ENCODE data around the gene PUM1.

The PUM1 gene

DNA sequence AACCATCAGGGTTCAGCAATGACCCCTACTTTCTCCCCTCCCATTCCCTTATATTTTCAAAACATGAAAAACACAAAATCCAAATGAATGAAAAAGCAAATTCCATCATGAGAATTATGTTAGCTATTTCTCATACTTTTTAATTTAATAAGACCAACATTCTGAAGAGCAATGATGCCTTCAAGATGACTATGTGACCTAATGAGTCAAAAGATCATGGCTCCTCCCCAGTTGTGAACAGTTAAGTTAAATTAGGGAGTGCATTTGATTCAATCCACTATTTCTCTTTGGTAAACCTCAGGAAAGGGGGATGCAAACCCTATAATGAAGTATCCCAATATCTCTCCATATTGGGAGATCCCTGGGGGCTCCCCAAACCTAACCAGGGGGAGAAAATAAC is 36.5 kb downstream of the PUM1 start:
- DNase-seq (ENCODE audit: low spot score) = no peak

DNA sequence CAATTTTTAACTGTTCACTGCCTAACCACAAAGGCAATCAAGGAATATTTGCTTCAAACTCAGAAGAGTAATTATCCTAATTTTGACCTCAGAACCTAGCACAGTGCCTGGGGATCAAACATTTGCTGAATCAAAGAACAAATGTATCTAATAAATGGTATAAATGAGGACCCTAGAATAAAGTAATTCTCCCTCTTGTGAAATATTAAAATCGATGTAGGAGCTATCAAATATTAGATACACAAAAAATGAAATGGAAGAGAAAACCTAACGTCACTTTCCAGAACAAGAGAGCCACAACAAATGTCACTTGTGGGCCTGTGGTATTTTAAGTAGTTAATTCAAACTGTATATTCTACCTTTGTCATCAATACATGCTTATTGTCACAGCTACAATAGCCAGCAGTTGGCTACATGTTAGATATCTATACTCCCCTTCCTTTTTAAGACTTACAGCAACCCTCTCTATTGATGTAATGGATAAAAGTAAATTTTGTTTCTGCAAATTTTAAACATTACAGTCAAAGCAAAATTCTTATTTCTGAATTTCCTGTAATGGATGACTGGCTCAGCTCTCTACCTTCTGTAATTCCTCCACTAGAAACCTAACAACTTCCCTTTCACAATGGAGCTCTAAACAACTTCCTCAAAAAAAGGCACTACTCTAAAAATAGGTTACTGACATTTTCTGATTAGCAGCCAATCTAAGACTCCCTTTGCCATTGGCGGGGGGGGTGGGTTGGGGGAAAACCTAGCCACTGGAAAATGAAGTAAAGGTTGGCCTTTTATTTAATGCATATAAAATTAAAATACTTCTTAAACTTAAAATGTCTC is 37.6 kb downstream of the PUM1 start:
- DNase-seq (ENCODE audit: low spot score) = no peak

DNA sequence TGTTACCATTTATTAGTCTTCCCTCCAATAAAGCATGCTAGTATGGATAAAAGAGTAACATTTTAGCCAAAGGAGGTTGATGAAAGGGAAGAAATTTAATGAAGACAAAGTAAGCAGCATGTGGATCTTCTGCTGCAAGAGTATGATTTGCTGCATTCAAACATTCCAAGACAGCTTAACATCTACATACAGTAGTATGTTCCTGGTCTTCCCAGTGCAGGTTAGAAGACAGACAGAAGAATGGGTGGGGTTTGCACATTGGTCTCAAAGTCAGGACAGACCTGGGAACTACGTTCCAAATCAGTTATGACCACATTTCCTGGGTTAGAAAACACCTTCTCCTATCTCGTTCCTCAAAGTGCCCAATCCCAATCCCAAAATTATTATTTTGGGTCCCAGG is 43.3 kb downstream of the PUM1 start:
- DNase-seq (ENCODE audit: low spot score) = no peak

DNA sequence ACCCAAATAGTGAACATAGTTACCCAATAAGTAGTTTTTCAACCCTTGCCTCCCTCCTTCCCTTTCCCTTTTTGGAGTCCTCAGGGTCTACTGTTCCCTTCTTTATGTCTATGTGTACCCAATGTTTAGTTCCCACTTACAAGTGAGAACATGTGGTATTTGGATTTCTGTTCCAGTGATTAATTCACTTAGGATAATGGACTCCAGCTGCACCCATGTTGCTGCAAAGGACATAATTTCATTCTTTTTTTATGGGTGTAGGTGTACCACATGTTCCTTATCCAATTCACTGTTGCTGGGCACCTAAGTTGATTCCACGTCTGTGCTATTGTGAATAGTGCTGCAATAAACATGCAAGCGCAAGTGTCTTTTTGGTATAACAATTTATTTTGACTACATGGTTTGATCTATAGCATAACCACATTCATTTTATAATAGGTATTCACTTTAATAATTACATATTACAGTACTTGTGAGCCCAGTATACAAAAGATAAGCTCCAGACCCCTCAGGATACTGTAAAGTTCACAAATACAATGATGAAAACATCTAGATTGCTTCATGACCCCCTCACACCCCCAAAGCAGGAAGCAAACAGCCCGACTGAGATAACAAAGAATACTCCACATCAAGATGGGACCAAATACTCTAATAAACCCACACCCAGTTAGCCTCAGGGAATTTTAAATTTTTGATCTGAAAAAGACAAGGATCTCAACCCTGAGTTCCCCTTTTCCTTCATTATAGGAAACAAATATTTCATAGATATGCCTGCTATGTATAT is 45.3 kb downstream of the PUM1 start:
- no peak for DNase-seq (ENCODE audit: low spot score)

DNA sequence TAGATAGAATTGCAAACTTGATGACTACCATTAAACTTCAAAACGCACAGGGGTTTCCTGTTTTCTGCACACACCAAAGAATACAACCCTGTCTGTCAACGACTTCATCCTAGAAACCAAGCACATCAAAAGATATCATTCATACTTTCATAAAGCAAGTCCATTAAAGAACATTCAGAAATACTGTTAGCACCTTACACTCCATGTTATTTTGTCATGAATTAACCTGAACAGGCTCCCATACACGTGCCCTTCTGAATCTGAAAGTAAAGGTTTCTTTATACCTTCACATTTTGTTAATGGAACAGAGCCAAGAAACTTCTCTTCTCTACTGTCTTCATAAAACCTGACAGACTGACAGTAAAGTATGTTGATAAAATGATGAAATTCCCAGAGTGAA is 46.1 kb downstream of the PUM1 start:
- no peak for DNase-seq (ENCODE audit: low spot score)

DNA sequence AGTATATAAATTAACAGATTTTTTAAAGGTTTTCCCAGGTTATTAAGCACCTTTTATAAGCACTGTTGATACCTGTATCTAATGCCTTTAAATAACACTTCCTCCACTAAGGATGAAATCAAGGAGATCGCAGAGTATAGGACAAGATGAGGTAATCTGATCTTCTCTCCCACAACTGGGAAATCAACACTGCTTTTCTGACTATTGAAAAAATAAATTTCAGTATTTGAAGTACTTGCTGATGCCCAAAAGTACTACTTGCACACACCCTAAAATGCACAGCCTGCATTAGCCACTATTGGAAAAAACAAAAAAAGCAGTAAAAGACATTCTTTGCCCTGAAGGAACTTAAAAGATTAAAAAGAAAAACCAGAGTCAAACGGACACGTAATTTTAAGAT is 48.6 kb downstream of the PUM1 start:
- no peak for DNase-seq (ENCODE audit: low spot score)

DNA sequence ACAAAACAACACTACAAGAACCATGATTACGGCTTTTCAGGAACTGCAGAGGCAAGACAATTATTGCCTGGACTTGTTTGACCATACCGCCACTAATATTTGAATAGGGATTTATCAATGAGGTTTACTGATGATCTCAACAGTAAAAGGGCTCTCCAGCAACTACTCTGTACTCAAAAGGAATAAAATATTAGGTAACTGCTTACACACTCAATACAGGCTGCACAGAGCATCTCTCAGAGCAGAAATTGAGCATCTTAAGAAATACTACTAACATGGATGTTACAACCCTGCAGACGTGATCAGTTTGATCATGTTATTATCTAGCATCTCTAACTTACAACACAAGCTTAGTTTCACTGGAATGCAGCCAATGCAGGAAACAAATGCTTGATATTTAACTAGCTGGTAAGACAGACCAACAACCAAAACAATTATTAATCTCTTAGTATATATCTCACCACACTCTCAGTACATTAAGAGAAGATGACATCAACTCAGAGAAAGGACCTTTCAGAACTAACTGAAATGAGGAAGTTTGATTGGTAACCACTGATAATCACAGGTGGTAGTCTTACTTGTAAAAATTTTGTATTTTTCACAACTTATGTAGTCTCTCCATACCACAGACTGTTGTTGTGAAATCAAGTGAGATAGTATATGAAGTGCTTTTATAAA is 52.2 kb downstream of the PUM1 start:
- no peak for DNase-seq (ENCODE audit: low spot score)

DNA sequence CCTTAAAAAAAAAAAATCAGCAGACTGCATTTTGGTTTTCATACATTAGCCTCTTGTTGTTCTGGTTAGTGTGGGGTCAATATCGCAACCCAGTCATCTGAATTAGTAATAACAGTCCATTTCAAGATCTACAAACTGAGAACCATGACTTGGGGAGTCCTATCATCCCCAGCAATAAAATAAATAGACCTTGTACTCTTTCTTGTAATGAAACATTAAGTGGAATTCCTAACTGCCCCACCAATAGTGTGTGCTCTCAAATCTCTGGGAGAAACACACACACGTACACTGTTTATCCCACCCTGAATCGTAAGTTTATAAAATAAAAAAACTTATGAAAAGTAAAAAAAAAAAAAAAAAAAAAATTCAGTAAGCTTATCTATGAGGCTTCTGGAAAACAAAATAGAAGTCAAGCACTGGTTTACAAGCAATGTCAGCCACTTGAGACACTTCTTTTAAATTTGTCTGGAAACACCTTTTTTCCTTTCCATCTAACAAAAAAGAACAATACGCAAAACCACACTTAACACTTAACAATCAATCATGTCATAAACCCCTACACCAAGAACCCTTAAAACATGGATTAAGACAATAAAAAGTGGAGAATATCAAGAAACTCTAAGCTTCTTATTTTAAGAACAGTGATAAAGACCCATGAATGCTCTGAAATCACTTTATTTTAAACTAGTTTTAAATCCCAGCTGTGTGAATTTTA is 53.1 kb downstream of the PUM1 start:
- no peak for DNase-seq (ENCODE audit: low spot score)

DNA sequence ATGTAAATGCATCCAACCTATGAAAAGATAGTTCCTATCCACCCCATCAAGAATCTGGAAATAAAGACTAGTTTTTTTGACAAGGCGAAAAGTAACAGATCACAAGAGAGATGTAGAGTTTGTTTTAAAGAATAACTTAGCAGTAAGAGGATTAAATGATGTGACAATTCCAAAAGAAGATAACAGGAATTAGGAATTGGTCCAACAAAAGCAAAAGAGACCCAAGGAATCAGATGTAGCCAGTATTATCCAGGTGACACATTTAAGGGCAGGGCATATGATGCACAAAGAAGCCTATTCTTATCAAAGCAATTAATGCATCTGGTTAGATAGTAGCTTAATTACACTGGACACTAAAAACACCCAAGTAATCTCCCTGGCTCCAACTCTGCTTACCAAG is 53.8 kb downstream of the PUM1 start:
- DNase-seq (ENCODE audit: low spot score) = no peak

DNA sequence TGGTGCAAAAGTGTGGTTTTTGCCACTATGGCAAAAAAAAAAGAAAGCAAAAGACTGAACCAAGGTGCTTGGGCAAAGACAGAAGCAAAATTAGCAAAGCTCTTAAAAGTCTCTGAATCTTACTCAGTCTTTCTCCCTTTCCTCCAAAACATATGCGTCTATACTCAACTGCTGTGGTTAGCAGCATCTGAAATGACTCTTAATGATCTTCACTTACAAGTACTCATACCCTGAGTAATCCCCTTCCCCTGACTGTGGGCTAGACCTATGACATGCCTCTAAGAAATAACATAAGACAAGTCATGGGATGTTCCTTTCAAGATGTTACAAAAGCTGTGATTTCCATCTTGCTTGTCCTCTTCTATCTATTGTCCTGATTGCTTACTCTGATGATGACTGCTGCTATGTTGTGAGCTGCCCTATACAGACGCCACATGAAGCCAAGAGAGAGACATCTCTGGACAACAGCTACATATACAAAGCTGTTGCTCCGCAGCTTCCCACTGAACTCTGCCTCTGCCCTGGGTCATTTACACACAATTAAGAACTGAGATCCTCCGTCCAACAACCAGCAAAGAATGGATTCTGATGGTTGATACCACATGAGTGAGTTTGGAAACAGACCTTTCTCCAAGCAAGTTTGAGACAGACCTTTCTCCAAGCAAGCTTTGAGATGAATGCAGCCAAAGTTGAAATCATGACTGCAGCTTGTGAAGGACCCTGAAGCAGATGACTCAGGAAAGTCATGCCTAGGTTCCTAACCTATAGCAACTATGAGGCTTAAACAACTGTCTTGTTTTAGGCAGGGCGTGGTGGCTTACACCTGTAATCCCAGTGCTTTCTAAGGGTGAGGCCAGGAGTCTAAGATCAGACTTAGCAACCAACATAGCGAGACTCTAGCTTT is 55.2 kb downstream of the PUM1 start:
- no peak for DNase-seq (ENCODE audit: low spot score)

DNA sequence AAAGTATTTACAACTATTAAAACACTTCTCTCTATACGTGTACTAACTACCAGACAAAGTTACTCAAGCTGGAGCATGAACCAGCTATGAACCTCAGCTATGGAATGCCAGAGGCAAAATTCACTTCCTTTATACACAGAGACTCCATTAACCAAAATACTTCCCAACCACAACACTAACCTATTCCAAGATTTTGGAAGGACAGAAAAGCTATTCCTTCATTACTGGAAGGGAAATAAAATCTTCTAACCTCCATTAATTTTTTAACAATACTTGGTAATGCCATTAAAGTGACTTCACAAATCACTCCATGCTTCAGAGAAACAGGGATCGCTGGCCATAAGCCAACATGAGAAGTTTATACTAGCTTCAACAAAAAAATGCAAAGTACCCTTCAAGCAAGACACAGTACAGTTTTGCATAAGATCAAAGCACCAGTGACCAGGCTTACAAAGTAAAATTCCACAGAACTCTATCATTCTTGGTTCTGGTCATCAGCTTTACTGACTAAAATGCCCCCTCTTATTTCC is 58.0 kb downstream of the PUM1 start:
- no peak for DNase-seq (ENCODE audit: low spot score)

DNA sequence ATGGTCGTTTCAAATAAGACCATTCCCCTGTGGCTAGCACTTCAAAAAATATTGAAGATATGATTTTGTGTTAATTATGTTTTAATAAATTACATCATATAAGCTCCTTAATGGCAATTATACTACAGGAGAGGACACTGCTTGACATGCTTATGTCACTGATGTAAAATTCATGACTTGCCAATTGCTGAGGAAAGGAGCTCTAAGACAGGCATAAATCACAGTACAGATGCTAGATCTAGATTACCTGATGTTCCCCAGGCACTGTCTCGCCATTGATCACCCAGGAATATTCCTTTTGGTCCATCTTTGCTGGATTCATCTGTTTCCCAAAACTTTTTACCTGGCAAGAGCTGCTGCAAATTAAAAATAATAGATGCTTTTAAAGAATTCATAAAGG is 58.8 kb downstream of the PUM1 start:
- DNase-seq (ENCODE audit: low spot score) = no peak

DNA sequence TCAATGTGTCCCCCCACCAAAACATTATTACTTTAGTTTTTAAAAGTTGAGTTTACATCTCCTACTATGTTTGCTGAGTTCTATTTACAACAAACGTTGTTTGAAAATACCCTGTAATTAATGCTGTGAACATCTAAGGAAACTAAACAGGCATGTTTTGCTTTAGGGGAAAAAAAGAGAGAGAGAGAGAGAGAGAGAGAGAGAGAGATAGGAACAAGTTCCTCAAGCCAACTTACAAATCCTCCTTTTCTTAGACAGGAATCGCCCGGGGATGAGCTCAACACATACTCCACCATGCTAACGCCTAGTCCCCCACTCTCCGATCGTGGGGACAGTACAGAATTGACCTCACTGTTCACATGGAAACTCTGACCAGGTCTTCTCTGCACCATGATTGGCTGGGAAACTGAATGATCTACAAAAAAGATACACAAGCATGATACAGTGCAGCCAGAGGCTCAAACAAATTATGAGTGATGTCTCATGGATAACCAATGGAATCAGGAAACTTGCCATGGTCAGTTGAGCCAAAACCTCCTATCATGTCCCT is 59.8 kb downstream of the PUM1 start:
- no peak for DNase-seq (ENCODE audit: low spot score)

DNA sequence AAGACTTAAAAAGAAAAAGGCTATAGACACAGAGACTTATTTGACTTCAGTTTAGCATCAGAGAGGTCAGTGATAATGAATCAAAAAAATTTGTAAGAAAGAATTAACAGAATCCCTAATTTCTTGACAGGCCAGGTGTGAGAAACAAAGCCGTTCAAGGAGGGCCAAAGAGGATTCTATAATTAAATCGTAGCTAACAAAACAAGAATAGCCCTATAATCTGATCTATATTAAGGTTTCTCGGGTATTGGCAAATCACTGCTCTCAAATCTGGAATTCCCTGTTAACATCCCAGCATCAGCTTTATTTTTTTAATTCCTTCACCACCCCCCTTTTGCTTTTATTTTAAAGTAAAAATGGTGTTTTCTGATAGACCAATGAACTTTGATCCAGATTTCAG is 60.3 kb downstream of the PUM1 start:
- DNase-seq (ENCODE audit: low spot score) = no peak

DNA sequence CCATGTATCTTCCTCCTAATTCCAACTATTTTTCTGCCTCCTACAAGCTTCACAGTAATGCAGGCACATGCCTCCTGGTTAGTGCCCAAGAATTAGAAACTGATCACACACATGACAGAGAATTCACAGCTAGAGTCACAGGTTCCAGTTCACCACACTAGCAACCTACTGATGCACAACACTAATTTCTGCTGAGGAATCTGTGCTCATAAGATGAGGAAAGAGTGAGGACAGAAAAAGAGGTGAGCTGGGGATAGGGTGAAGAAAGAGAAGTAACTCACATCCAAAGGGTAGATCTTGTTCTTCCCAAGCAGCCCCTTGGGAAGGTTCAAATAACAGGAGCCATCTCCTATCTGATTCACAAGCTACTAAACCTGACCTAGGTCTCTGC is 61.3 kb downstream of the PUM1 start:
- DNase-seq (ENCODE audit: low spot score) = no peak

DNA sequence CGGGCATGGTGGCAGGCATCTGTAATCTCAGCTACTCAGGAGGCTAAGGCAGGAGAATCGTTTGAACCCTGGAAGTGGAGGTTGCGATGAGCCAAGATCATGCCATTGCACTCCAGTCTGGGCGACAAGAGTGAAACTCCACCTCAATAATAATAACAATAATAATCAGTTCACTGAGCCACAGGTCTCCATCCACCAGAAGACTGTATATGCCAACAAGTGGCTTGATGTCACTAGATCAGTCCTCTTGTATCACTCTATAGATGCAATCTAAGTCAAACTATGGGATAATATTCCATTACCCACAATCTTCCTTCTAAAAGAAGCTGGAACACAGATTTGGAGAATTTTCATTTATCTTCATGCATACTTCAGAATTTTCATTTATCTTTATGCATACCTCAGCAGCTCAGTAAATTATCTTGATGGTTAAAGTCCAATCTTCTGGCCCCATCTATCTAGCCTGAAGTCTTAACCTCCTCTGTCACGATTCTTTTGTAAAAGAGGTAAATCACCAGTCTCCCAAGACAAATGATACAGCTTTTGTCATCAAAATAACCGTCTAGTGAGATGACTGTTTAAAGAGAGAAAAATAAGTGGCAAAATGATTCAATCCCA is 61.8 kb downstream of the PUM1 start:
- no peak for DNase-seq (ENCODE audit: low spot score)

DNA sequence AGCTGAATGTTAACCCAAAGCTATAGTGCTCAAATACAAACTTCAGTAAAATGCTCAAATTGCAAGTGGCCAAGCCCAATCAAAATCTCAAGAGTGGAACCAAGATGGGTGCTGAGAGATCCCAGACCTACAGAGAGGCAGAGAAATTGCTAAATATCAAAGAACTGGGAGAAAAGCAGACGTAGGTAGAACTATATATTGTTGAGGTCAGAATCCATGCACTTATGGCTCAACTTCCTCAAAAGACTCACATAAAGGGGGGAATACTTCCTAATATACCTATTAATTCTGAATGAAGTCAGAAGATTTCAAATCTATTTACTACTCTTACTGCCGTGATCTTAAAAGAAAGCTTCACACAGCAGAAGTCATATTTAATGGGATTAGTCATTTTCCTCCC is 65.2 kb downstream of the PUM1 start:
- no peak for DNase-seq (ENCODE audit: low spot score)

DNA sequence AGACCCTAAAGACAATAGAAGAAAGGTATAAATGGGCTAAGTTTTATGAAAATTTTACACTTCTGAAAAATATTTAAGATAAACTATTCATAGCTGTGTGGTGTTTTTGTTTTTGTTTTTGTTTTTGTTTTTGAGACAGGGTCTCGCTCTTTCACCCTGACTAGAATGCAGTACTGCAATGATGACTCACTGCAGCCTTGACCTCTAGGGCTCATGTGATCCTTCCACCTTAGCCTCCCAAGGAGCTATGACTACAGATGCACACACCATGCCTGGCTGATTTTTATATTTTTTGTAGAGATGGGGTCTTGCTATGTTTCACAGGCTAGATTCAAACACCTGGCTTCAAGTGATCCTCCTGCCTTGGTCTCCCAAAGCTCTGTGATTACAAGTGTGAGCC is 66.6 kb downstream of the PUM1 start:
- DNase-seq (ENCODE audit: low spot score) = no peak

DNA sequence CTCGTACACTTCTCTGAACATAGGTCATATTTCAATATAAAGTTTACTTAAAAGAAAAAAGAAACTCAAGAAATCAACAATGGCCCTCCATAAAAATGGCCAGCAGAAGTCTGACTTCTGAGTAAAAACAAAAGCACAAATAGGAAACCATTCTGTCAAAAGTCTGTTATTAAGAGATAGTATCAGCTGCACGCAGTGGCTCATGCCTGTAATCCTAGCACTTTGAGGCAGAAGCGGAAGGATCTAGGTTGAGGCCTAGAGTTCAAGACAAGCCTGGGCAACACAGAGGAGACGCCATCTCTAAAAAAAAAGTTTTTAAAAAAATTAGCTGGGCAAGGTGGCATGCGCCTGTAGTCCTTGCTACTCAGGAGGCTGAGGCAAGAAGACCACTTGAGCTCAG is 67.3 kb downstream of the PUM1 start:
- no peak for DNase-seq (ENCODE audit: low spot score)

DNA sequence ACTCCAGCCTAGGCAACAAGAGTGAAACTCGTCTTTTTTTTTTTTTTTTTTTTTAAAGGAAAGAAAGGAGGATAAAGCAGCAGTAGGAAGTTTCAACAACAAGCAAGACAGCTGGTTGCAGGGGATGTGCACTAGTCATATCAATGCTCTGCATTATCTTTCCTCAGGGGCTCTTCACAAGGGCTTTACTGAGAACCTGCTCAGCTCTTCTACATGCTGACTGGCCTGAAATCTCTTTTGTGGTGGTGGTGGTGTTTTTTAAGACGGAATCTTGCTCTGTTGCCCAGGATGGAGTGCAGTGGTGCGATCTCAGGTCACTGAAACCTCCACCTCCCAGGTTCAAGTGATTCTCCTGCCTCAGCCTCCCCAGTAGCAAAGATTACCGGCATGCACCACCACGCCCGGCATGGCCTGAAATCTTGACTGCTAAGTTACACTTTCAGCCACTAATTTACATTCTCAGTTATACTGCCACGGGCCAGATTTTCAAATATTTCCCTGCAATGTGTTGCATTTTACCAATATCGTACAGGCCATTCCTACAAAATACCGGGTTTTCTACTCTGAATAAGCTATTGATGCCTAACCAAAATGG is 68.0 kb downstream of the PUM1 start:
- no peak for DNase-seq (ENCODE audit: low spot score)

Measured in iPS-NIHi11 (cell line).